B cell (primary cell): Measurements from ENCODE around the gene HOXA10. TPM values are rescaled to one million over a fixed set of nuclear protein-coding genes. Genes with fewer than 3 reads are reported as not detected.

ENCODE experiments used
- ATAC-seq: fragments of 200-7000 bp; cut with Tn5 transposase; one replicate; pipeline ENCODE4 v1.10.0; 2021; ENCODE audit warnings: low read depth, mild to moderate bottlenecking, moderate number of reproducible peaks, moderate library complexity
- CTCF ChIA-PET: fragments of 350-600 bp; sonication (Branson Sonifier 250); formaldehyde crosslinking; loops from one replicate; lab custom pipeline; 2021; ENCODE audit warnings: antibody characterized with exemption, inconsistent platforms; lab: Charles Lee
- POLR2A ChIA-PET: fragments of 350-600 bp; sonication (Branson Sonifier 250); formaldehyde crosslinking; loops from one replicate; lab custom pipeline; 2021; ENCODE audit warnings: antibody characterized with exemption; lab: Charles Lee
- DNase-seq: peaks from one replicate; pipeline ENCODE4 v3.0.0; 2013
- H2AFZ ChIP-seq: 2 replicates; pipeline ENCODE4 v1.6.1; 2012; ENCODE audit warnings: mild to moderate bottlenecking, low read depth, low read length; ENCODE audit not compliant: insufficient read depth, poor library complexity, severe bottlenecking
- H3K27ac ChIP-seq, 2 donors: 1 replicate in 1 of 2; 2 replicates in 1 of 2; pipeline ENCODE4 v1.5.1; 2012 to 2013; ENCODE audit warnings: low read length in 2 of 2, mild to moderate bottlenecking in 2 of 2, moderate library complexity in 1 of 2
- H3K27me3 ChIP-seq, 4 experiments: fragments of 200-600 bp in 1 of 4; sonication (generic) in 1 of 4; replicated peaks in 1 of 4; 1 replicate in 2 of 4; 2 replicates in 2 of 4; pipeline versions ENCODE4 v1.6.1 to v1.7.0; 2013 to 2016; ENCODE audit warnings: low read length in 3 of 4, mild to moderate bottlenecking in 2 of 4, mixed read lengths in 1 of 4, moderate library complexity in 1 of 4; ENCODE audit not compliant: insufficient read depth in 4 of 4, control insufficient read depth in 3 of 4; ENCODE audit errors: control extremely low read depth in 1 of 4
- H3K36me3 ChIP-seq, 2 experiments: replicated peaks in 1 of 2; 1 replicate in 1 of 2; 2 replicates in 1 of 2; pipeline versions ENCODE4 v1.6.1 to v1.7.1; 2013; ENCODE audit warnings: low read length in 1 of 2; ENCODE audit not compliant: insufficient read depth in 2 of 2, control insufficient read depth in 1 of 2; ENCODE audit errors: control extremely low read depth in 1 of 2, extremely low read depth in 1 of 2
- H3K4me1 ChIP-seq, 2 donors: fragments of 200-600 bp in 1 of 2; sonication (generic) in 1 of 2; 1 replicate in 1 of 2; 2 replicates in 1 of 2; pipeline versions ENCODE4 v1.5.1 to v1.6.1; 2013 to 2017; ENCODE audit warnings: low read length in 2 of 2; ENCODE audit not compliant: control insufficient read depth in 2 of 2, insufficient read depth in 2 of 2
- H3K4me2 ChIP-seq: replicated peaks from 2 replicates; pipeline ENCODE3; 2012; ENCODE audit warnings: mild to moderate bottlenecking, low read depth, low read length; ENCODE audit not compliant: poor library complexity, severe bottlenecking
- H3K4me3 ChIP-seq, 5 experiments: fragments of 200-600 bp in 1 of 5; sonication (generic) in 1 of 5; 1 replicate in 3 of 5; 2 replicates in 2 of 5; pipeline versions ENCODE4 v1.5.1 to v1.7.0; 2011 to 2016; ENCODE audit warnings: low read length in 4 of 5, mild to moderate bottlenecking in 4 of 5, low read depth in 2 of 5, control low read depth in 1 of 5, moderate library complexity in 1 of 5; ENCODE audit not compliant: insufficient read depth in 1 of 5; ENCODE audit errors: control extremely low read depth in 1 of 5, extremely low read depth in 1 of 5
- H3K79me2 ChIP-seq: fragments of 200-600 bp; sonication (generic); one replicate; pipeline ENCODE4 v1.6.0; 2016; ENCODE audit warnings: low read length; ENCODE audit not compliant: control insufficient read depth, insufficient read depth
- H3K9ac ChIP-seq: fragments of 200-600 bp; sonication (generic); 2 replicates; pipeline ENCODE4 v1.6.1; 2017; ENCODE audit warnings: mild to moderate bottlenecking, low read length, moderate library complexity
- H3K9me3 ChIP-seq, 3 donors: one replicate each; pipeline versions ENCODE4 v1.6.1 to v1.7.1; 2013; ENCODE audit warnings: low read length in 2 of 3; ENCODE audit not compliant: control insufficient read depth in 2 of 3, insufficient read depth in 1 of 3; ENCODE audit errors: control extremely low read depth in 1 of 3
- H4K20me1 ChIP-seq: 2 replicates; pipeline ENCODE4 v1.6.0; 2012; ENCODE audit warnings: mild to moderate bottlenecking, low read length; ENCODE audit not compliant: insufficient read depth, control insufficient read depth, poor library complexity, severe bottlenecking
- H3K27ac Mint-ChIP-seq: one replicate; pipeline ENCODE4 v1.8.0; 2021; ENCODE audit warnings: mixed read lengths
- H3K27me3 Mint-ChIP-seq: one replicate; pipeline ENCODE4 v1.8.0; 2021; ENCODE audit warnings: mixed read lengths
- H3K4me1 Mint-ChIP-seq: one replicate; pipeline ENCODE4 v1.8.0; 2021; ENCODE audit warnings: mixed read lengths
- H3K4me3 Mint-ChIP-seq: one replicate; pipeline ENCODE4 v1.8.0; 2021; ENCODE audit warnings: mixed read lengths
- H3K9me3 Mint-ChIP-seq: one replicate; pipeline ENCODE4 v1.8.0; 2022; ENCODE audit warnings: mixed read lengths; ENCODE audit not compliant: insufficient read depth
- EZH2 ChIP-seq: IDR thresholded peaks from 2 replicates; pipeline ENCODE4 v1.6.1; 2012; ENCODE audit warnings: borderline replicate concordance, low read depth, mild to moderate bottlenecking, moderate library complexity, low read length; ENCODE audit not compliant: insufficient read depth, poor library complexity, severe bottlenecking
- WGBS: methylation state at CpG from one replicate; pipeline ENCODE4 v1.1.5; 2013; ENCODE audit warnings: missing lambda C conversion rate; ENCODE audit not compliant: insufficient coverage; 5-methylcytosine and 5-hydroxymethylcytosine counted together
- intact Hi-C: fragments of 100-400 bp; cut with micrococcal nuclease; formaldehyde crosslinking; loops from one replicate; pipeline ENCODE4 v1.10.0; 2022
- polyA plus RNA-seq: library from polyadenylated mRNA; depleted of rRNA; stranded (reverse); fragments of >200 nt; gene quantifications from 2 replicates; pipeline ENCODE4 v1.2.3, GENCODE V29; 2012
- total RNA-seq, 2 donors: library from RNA; stranded (reverse); fragments of 120-200 nt in 1 of 2; gene quantifications; 1 replicate in 1 of 2; 2 replicates in 1 of 2; pipeline versions ENCODE4 v1.2.3 to v1.2.4, GENCODE V29; 2013 to 2022
- TF ChIP-seq, protein P1 (sequence below): fragments of 200-600 bp; IDR thresholded peaks from one replicate; pipeline ENCODE4 v1.8.0; 2022; ENCODE audit warnings: antibody characterized with exemption, mild to moderate bottlenecking

Gene HOXA10
- total and polyA plus RNA-seq, 2 donors (not counting 1 experiment from before 2014, with no cell fraction given), result not detected

DNA sequence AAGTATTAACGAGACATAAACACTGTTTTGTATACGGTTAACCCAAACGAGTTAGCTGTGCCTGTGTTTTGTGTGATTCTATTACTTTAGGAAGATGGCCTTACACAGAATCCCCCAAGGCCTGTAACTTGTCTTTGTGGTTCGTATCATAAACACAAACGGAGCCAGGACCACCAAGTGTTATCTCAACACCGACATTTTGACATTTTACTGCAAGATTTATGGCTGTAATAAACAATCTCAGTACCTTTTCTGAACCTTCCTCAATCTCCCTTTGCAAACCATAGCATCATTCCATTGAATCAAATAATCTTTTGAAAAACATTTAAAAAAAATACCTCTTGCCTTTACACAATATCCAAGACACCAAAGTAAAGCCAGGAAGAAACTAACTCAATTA is 41.1 kb downstream of the HOXA10 start:
- H4K20me1 ChIP-seq, result no peaks in the 10 kb centered on the region
- no peak overlapping the region for H2AFZ ChIP-seq
- ChIA-PET POLR2A (no interaction called here), CTCF (no interaction called here)
- Mint-ChIP-seq H3K27me3 (peaks cover 64% of the 10 kb centered on the region), H3K27ac (no peak overlapping the region), H3K4me3 (no peak overlapping the region), H3K9me3 (peaks cover 2% of the 10 kb centered on the region), H3K4me1 (no peaks in the 10 kb centered on the region)
- no peak for TF ChIP-seq EZH2
- TF ChIP-seq, protein P1, sequence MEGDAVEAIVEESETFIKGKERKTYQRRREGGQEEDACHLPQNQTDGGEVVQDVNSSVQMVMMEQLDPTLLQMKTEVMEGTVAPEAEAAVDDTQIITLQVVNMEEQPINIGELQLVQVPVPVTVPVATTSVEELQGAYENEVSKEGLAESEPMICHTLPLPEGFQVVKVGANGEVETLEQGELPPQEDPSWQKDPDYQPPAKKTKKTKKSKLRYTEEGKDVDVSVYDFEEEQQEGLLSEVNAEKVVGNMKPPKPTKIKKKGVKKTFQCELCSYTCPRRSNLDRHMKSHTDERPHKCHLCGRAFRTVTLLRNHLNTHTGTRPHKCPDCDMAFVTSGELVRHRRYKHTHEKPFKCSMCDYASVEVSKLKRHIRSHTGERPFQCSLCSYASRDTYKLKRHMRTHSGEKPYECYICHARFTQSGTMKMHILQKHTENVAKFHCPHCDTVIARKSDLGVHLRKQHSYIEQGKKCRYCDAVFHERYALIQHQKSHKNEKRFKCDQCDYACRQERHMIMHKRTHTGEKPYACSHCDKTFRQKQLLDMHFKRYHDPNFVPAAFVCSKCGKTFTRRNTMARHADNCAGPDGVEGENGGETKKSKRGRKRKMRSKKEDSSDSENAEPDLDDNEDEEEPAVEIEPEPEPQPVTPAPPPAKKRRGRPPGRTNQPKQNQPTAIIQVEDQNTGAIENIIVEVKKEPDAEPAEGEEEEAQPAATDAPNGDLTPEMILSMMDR, result no peak
- H3K27me3 ChIP-seq, result peaks cover 0 to 28% (median 16%) of the 10 kb centered on the region in 4 experiments
- no peaks in the 10 kb centered on the region for H3K4me1 ChIP-seq
- ATAC-seq, result no peak
- H3K9me3 ChIP-seq, result peaks cover 0 to 13% (median 0%) of the 10 kb centered on the region in 3 donors
- H3K36me3 ChIP-seq, result no peaks in the 10 kb centered on the region
- no peaks in the 10 kb centered on the region for H3K79me2 ChIP-seq
- intact Hi-C loops, result no loop called here
- no peak for DNase-seq
- WGBS, result 75% methylated on average over 3 of the region's 6 CpGs
- no peak overlapping the region for H3K4me2 ChIP-seq
- no peak overlapping the region for H3K27ac ChIP-seq
- no peak overlapping the region for H3K4me3 ChIP-seq
- no peak overlapping the region for H3K9ac ChIP-seq

DNA sequence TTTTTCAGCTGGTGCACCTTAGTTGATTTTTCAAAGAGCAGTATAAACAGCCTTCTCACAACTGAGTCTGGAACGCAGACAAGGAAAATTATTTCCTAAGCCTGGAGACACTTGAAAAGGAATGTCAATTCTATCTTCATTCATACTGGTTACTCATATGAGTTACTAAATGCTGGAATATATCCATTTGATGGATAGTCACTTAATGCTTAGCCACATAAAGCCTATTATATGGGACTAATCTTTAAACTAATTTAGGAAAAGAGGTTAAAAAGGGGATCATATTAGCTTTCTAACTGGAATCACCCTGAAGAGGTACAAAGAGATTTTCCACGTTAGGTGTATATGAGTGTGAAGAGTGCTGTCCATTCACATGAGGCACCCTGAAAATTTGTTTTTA is 41.9 kb downstream of the HOXA10 start:
- ChIA-PET POLR2A (no interaction called here), CTCF (interaction anchor here (0.9 to 1.3 kb wide), 3 partner anchors 11 to 19 kb away, joined by 3 to 4 read pairs (median 3); partner anchors contain the start of gene HOXA5)
- no peaks in the 10 kb centered on the region for H3K4me1 ChIP-seq
- no peak for ATAC-seq
- DNase-seq, result no peak
- H3K79me2 ChIP-seq, result no peaks in the 10 kb centered on the region
- no peak overlapping the region for H3K9ac ChIP-seq
- Mint-ChIP-seq H3K9me3 (peaks cover 2% of the 10 kb centered on the region), H3K4me1 (no peaks in the 10 kb centered on the region), H3K27ac (no peak overlapping the region), H3K4me3 (no peak overlapping the region), H3K27me3 (peaks cover 64% of the 10 kb centered on the region)
- no peak overlapping the region for H3K4me3 ChIP-seq
- WGBS, result no CpG with 5 or more reads among the region's 2 CpGs
- intact Hi-C loops, result no loop called here
- no peak overlapping the region for H3K27ac ChIP-seq
- no peaks in the 10 kb centered on the region for H3K36me3 ChIP-seq
- no peak overlapping the region for H3K4me2 ChIP-seq
- no peak for TF ChIP-seq EZH2
- TF ChIP-seq, protein P1, result no peak
- peaks cover 0 to 13% (median 0%) of the 10 kb centered on the region in 3 donors for H3K9me3 ChIP-seq
- peaks cover 0 to 24% (median 15%) of the 10 kb centered on the region in 4 experiments for H3K27me3 ChIP-seq
- H2AFZ ChIP-seq, result no peak overlapping the region
- no peaks in the 10 kb centered on the region for H4K20me1 ChIP-seq
